WI38 (cell line): Measurements from ENCODE around the gene MTUS2.
"Not testable (repeated sequence)": the region's sequence is repeated elsewhere in the genome, so short reads cannot be mapped to it uniquely, and the experiment has no call there.

ENCODE experiments used
- H3K4me3 ChIP-seq: 2 replicates; pipeline ENCODE4 v1.5.1; 2011; ENCODE audit warnings: low read depth, mild to moderate bottlenecking, control low read depth, low read length
- CTCF ChIP-seq: IDR thresholded peaks from 2 replicates; pipeline ENCODE4 v1.5.1; 2012; ENCODE audit warnings: low read depth, mild to moderate bottlenecking, control low read depth, low read length

MTUS2 gene

GRCh38 chr13:29339386-29340272 is 519.5 kb downstream of the MTUS2 start:
- TF ChIP-seq CTCF: no peak

GRCh38 chr13:29345860-29346582 is 525.9 kb downstream of the MTUS2 start:
- not testable (repeated sequence) for H3K4me3 ChIP-seq

More at GRCh38 chr13:29339386-29340272, 519.5 kb downstream of the MTUS2 start:
- no peak overlapping the region for H3K4me3 ChIP-seq

- H3K4me3 ChIP-seq: no peak overlapping the region
- no peak for TF ChIP-seq CTCF
These were observed 534.9 kb downstream of the MTUS2 start for GRCh38 chr13:29355029-29355428.

- no peak for TF ChIP-seq CTCF
- no peak overlapping the region for H3K4me3 ChIP-seq
These were observed 539.0 kb downstream of the MTUS2 start for GRCh38 chr13:29359181-29359580.

GRCh38 chr13:29361716-29362115 is 541.6 kb downstream of the MTUS2 start:
- no peak overlapping the region for H3K4me3 ChIP-seq
- no peak for TF ChIP-seq CTCF

- no peak overlapping the region for H3K4me3 ChIP-seq
- peak; percentile 100 for TF ChIP-seq CTCF
These were observed 542.9 kb downstream of the MTUS2 start for GRCh38 chr13:29362849-29363604.

- no peak overlapping the region for H3K4me3 ChIP-seq
- peak; percentile 25 for TF ChIP-seq CTCF
These were observed 549.1 kb downstream of the MTUS2 start for GRCh38 chr13:29369060-29369743.
